Glutamatergic neuron (in vitro differentiated cells): ENCODE data around the gene DNAH14. TPM values are rescaled to one million over a fixed set of nuclear protein-coding genes. Genes with fewer than 3 reads are reported as not detected.
"Not testable (repeated sequence)": the region's sequence is repeated elsewhere in the genome, so short reads cannot be mapped to it uniquely, and the experiment has no call there.

Source experiments
- DNase-seq: peaks from one replicate; pipeline ENCODE4 v3.0.0; 2022
- H3K27ac Mint-ChIP-seq: one replicate; pipeline ENCODE4 v1.8.0; 2020; ENCODE audit warnings: mild to moderate bottlenecking, mixed read lengths, inconsistent platforms; ENCODE audit not compliant: unreplicated experiment
- H3K27me3 Mint-ChIP-seq: one replicate; pipeline ENCODE4 v1.8.0; 2020; ENCODE audit warnings: mild to moderate bottlenecking, moderate library complexity, mixed read lengths, inconsistent platforms; ENCODE audit not compliant: unreplicated experiment
- H3K36me3 Mint-ChIP-seq: one replicate; pipeline ENCODE4 v1.8.0; 2020; ENCODE audit warnings: mild to moderate bottlenecking, mixed read lengths, inconsistent platforms; ENCODE audit not compliant: unreplicated experiment
- H3K4me1 Mint-ChIP-seq: one replicate; pipeline ENCODE4 v1.8.0; 2020; ENCODE audit warnings: mild to moderate bottlenecking, low read depth, mixed read lengths, inconsistent platforms; ENCODE audit not compliant: unreplicated experiment
- H3K4me3 Mint-ChIP-seq: one replicate; pipeline ENCODE4 v1.8.0; 2020; ENCODE audit warnings: mild to moderate bottlenecking, mixed read lengths, inconsistent platforms; ENCODE audit not compliant: unreplicated experiment
- H3K9me3 Mint-ChIP-seq: one replicate; pipeline ENCODE4 v1.8.0; 2020; ENCODE audit warnings: mild to moderate bottlenecking, moderate library complexity, mixed read lengths, inconsistent platforms; ENCODE audit not compliant: unreplicated experiment
- CTCF ChIP-seq: fragments of 200-600 bp; sonication (generic); IDR thresholded peaks from one replicate; pipeline ENCODE4 v1.5.0; 2021; ENCODE audit not compliant: partially characterized antibody, unreplicated experiment
- total RNA-seq: library from RNA; stranded (reverse); fragmentation: NEBNext Ultra II Directional; extraction: Animal tissue kit (Norgen Biotek cat#: 25700); gene quantifications from one replicate; pipeline ENCODE4 v1.2.1, GENCODE V29; 2021; ENCODE audit not compliant: unreplicated experiment

Gene DNAH14
- total RNA-seq, 1 donor from 2014 or later, result 36.6 TPM

DNA sequence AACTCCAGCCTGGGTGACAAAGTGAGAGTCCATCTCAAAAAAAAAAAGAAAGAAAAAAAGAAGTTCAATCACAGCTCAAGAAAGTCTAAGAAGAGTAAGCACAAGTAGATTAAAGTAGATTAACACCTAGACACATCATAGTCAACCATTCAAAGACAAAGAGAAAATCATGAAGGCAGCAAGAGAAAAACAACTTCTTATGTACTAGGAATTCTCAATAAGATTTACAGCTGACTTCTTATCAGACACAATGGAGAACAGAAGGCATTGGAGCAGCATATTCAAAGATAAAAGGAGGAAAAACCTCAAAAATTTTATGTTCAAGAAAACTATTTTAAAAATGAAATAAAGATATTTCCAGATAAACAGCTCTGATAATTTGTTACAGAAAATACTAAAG lies 351.1 kb downstream of the DNAH14 start:
- Mint-ChIP-seq H3K27ac (no peak overlapping the region), H3K4me1 (no peaks in the 10 kb centered on the region), H3K9me3 (peaks cover 3% of the 10 kb centered on the region), H3K27me3 (no peaks in the 10 kb centered on the region), H3K4me3 (no peak overlapping the region), H3K36me3 (peaks cover 10% of the 10 kb centered on the region)
- TF ChIP-seq CTCF, result no peak
- no peak for DNase-seq

- Mint-ChIP-seq H3K27me3 (peaks cover 2% of the 10 kb centered on the region), H3K4me3 (no peak overlapping the region), H3K4me1 (no peaks in the 10 kb centered on the region), H3K9me3 (no peaks in the 10 kb centered on the region), H3K36me3 (peaks cover 6% of the 10 kb centered on the region), H3K27ac (no peak overlapping the region)
- TF ChIP-seq CTCF, result no peak
- no peak for DNase-seq
These were observed 360.8 kb downstream of the DNAH14 start for GRCh38 chr1:225290244-225290643.

DNA sequence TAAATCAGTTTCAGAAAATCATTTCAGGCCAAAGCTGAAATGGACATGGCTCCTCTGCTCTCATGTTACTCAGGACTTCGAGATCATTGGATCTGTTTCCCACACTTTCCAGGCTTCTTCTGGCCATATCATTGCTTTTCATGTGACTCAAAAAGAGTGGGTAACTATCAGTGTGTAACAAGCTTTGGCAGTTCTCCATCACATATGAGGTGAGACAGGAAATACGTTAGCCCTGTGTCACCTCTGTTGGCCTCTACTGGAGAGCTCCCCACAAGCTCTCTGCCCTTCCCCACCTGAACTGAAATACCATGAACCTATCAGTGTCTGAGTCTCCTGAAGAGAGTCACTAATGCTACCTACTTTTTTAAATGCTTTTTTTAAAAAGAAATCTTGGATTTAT lies 370.1 kb downstream of the DNAH14 start:
- H3K27ac Mint-ChIP-seq, result no peak overlapping the region
- peaks cover 8% of the 10 kb centered on the region for H3K36me3 Mint-ChIP-seq
- no peak for TF ChIP-seq CTCF
- peaks cover 2% of the 10 kb centered on the region for H3K27me3 Mint-ChIP-seq
- peaks cover 2% of the 10 kb centered on the region for H3K9me3 Mint-ChIP-seq
- H3K4me1 Mint-ChIP-seq, result no peaks in the 10 kb centered on the region
- DNase-seq, result no peak
- no peak overlapping the region for H3K4me3 Mint-ChIP-seq

DNA sequence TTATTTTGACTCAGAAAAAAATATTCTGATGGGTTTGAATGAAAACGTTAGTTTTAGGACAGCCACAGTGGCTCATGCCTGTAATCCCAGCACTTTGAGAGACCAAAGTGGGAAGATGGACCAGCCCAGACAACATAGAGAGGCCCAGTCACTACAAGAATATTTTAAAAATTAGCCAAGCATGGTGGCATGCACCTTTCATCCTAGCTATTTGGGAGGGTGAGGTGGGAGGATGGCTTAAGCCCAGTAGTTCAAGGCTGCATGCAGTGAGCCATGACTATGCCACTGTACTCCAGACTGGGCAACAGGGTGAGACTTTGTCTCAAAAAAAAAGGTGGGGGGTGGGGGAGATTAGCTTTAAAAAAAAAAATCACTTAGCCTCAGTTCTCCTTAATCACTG lies 370.9 kb downstream of the DNAH14 start:
- Mint-ChIP-seq H3K27me3 (no peaks in the 10 kb centered on the region), H3K9me3 (peaks cover 2% of the 10 kb centered on the region), H3K36me3 (peaks cover under 1% of the 10 kb centered on the region), H3K4me3 (no peak overlapping the region), H3K27ac (no peak overlapping the region), H3K4me1 (no peaks in the 10 kb centered on the region)
- TF ChIP-seq CTCF, result no peak
- no peak for DNase-seq

- TF ChIP-seq CTCF, result no peak
- H3K27ac Mint-ChIP-seq, result no peak overlapping the region
- H3K9me3 Mint-ChIP-seq, result no peaks in the 10 kb centered on the region
- no peaks in the 10 kb centered on the region for H3K4me1 Mint-ChIP-seq
- no peak for DNase-seq
- H3K27me3 Mint-ChIP-seq, result no peaks in the 10 kb centered on the region
- H3K4me3 Mint-ChIP-seq, result no peak overlapping the region
- H3K36me3 Mint-ChIP-seq, result no peaks in the 10 kb centered on the region
These were observed 375.5 kb downstream of the DNAH14 start for GRCh38 chr1:225304996-225305395.

DNA sequence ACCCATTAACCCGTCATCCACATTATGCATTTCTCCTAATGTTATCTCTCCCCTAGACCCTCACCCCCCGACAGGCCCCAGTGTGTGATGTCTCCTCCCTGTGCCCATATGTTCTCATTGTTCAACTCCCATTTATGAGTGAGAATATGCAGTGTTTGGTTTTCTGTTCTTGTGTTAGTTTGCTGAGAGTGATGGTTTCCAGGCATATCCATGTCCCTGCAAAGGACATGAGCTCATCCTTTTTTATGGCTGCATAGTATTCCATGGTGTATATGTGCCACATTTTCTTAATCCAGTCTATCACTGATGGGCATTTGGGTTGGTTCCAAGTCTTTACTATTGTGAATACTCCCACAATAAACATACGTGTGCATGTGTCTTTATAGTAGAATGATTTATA lies 381.1 kb downstream of the DNAH14 start:
- DNase-seq, H3K9me3 Mint-ChIP-seq, H3K4me1 Mint-ChIP-seq, H3K27ac Mint-ChIP-seq, H3K4me3 Mint-ChIP-seq, H3K36me3 Mint-ChIP-seq, H3K27me3 Mint-ChIP-seq: not testable (repeated sequence)
